ENCODE data around the gene KCNH5. TPM values are rescaled to one million over a fixed set of nuclear protein-coding genes. Genes with fewer than 3 reads are reported as not detected.

The KCNH5 gene
- total and polyA plus RNA-seq, 9 of the 15 experiments (the other 6 are each of a cell fraction or from before 2014, with no cell fraction given) = 1.1 to 2.4 (median 1.4) TPM

GRCh38 chr14:63055631-63056030 lies 10.4 kb upstream of the KCNH5 start:
- WGBS (ENCODE audit: insufficient coverage, low coverage, missing lambda C conversion rate) = 8% methylated on average over 1 of the region's 1 CpG
- Histone ChIP-seq H3K4me1 (replicated peaks in 1 of 2; ENCODE audit: control insufficient read depth in 2 of 2, insufficient read depth in 2 of 2, low read length in 2 of 2) (no peaks in the 10 kb centered on the region), H3K4me2 (ENCODE audit: insufficient read depth, low read length) (no peak overlapping the region), H3K27me3 (ENCODE audit: control insufficient read depth in 2 of 2, insufficient read depth in 2 of 2, low read length in 2 of 2) (no peaks in the 10 kb centered on the region), H3K9me1 (ENCODE audit: control insufficient read depth, insufficient read depth, low read length) (no peaks in the 10 kb centered on the region), H3K79me2 (ENCODE audit: control insufficient read depth, insufficient read depth, low read length) (no peaks in the 10 kb centered on the region), H3K4me3 (no peak overlapping the region), H2AFZ (ENCODE audit: low read depth, low read length) (no peak overlapping the region), H4K20me1 (replicated peaks; ENCODE audit: control insufficient read depth, insufficient read depth, low read length) (no peaks in the 10 kb centered on the region), H3K36me3 (ENCODE audit: control insufficient read depth, insufficient read depth, low read length) (no peaks in the 10 kb centered on the region), H3K9ac (ENCODE audit: insufficient read depth in 1 of 2, low read depth in 2 of 2, low read length in 2 of 2) (no peak overlapping the region), H3K9me3 (replicated peaks; ENCODE audit: control insufficient read depth, insufficient read depth, low read depth, low read length) (no peaks in the 10 kb centered on the region), H3K27ac (ENCODE audit: extremely low read depth, low read depth, low read length) (no peak overlapping the region)
- no peak for DNase-seq (ENCODE audit: extremely low read depth in 1 of 4, low spot score in 3 of 4)
- CTCF ChIA-PET (ENCODE audit: low intra/inter-chr PET ratio) = no interaction called here
- intact Hi-C loops (cut with micrococcal nuclease) (no loop called here), in situ Hi-C loops (cut with MboI) (no loop called here)
- TF ChIP-seq IRF2 (CRISPR knock-in tag; IDR thresholded peaks at IDR 0.05) = no peak
- no peak for TF ChIP-seq ZNF445 (CRISPR knock-in tag; IDR thresholded peaks at IDR 0.05; ENCODE audit: low read depth)
- no peak for TF ChIP-seq NCOR1 (IDR thresholded peaks at IDR 0.05)
- TF ChIP-seq SRSF3 (IDR thresholded peaks at IDR 0.05; ENCODE audit: insufficient read depth, low read length) = no peak
- TF ChIP-seq SMC3 (conservative IDR thresholded peaks at IDR 0.05; ENCODE audit: insufficient read depth, low read depth, low read length) = no peak
- no peak for TF ChIP-seq ZNF3 (CRISPR knock-in tag; IDR thresholded peaks at IDR 0.05)
- no peak for TF ChIP-seq RREB1 (CRISPR knock-in tag; IDR thresholded peaks at IDR 0.05)
- no peak for TF ChIP-seq AFF1 (IDR thresholded peaks at IDR 0.05; ENCODE audit: low read depth in 1 of 2, partially characterized antibody in 2 of 2)
- TF ChIP-seq PHF21A (IDR thresholded peaks at IDR 0.05; ENCODE audit: borderline replicate concordance, low read depth) = no peak
- TF ChIP-seq SRSF9 (IDR thresholded peaks at IDR 0.05; ENCODE audit: borderline replicate concordance, low read depth, low read length) = no peak
- TF ChIP-seq IFI16 (CRISPR knock-in tag; IDR thresholded peaks at IDR 0.05) = no peak
- no TSS peak for BruUV-seq (replicated peaks)
- no peak for ATAC-seq
- FAIRE-seq = no peak
- POLR2A ChIA-PET = no interaction called here
